ENCODE measurements around the gene PPFIBP2. TPM values are rescaled to one million over a fixed set of nuclear protein-coding genes. Genes with fewer than 3 reads are reported as not detected.
A peak's percentile ranks its signal among the peaks of the same experiment; 100 is the strongest.

PPFIBP2 gene
- total RNA-seq, 1 donor from 2014 or later = 10.1 TPM

DNA sequence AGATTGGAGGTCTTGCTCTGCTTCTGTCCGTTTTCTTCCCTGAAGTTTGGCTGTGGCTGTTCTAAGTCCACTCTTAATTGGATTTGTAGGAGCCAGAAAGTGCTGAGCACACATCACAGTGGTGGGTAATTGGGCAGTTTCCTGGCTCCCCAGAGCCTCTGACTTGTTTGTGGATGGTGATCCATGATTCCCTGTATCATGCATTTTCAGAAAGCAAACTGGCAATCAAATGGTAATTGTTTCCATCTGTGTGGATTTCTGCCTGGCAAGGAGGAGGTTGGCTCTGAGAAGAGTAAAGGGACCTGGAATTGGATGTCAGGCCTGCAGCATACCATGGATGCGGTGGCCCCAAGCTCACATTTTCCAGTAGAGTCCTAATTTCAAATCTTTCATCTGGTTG is 49.5 kb downstream of the PPFIBP2 start:
- Mint-ChIP-seq H3K4me1 (peaks cover 5% of the 10 kb centered on the region), H3K27me3 (ENCODE audit: low read depth) (no peaks in the 10 kb centered on the region), H3K27ac (ENCODE audit: unreplicated experiment) (no peak overlapping the region), H3K9me3 (no peaks in the 10 kb centered on the region), H3K36me3 (ENCODE audit: low read depth) (no peaks in the 10 kb centered on the region), H3K4me3 (no peak overlapping the region)
- no peak for DNase-seq (ENCODE audit: low read depth, low spot score)
- TF ChIP-seq, protein P1, sequence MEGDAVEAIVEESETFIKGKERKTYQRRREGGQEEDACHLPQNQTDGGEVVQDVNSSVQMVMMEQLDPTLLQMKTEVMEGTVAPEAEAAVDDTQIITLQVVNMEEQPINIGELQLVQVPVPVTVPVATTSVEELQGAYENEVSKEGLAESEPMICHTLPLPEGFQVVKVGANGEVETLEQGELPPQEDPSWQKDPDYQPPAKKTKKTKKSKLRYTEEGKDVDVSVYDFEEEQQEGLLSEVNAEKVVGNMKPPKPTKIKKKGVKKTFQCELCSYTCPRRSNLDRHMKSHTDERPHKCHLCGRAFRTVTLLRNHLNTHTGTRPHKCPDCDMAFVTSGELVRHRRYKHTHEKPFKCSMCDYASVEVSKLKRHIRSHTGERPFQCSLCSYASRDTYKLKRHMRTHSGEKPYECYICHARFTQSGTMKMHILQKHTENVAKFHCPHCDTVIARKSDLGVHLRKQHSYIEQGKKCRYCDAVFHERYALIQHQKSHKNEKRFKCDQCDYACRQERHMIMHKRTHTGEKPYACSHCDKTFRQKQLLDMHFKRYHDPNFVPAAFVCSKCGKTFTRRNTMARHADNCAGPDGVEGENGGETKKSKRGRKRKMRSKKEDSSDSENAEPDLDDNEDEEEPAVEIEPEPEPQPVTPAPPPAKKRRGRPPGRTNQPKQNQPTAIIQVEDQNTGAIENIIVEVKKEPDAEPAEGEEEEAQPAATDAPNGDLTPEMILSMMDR (conservative IDR thresholded peaks at IDR 0.05) = no peak

DNA sequence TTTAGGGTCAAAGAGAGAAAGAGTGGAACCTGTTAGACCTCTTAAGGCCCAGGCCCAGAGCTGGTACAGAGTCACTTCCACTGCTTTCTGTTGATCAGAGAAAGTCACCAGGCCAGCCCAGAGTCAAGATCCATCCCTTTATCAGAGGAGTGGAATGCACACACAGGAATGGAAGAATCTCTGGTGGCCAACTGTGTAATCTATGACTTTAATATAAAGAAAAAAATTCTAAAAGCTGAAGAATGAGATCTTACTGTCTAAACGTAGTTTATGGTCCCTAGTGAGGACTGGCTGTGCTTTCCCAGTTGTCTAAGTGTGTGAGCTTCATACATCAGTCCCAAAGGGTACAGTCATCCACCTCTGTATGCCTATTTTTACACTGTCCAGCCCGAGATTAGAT is 51.0 kb downstream of the PPFIBP2 start:
- DNase-seq (ENCODE audit: low read depth, low spot score) = no peak
- no peaks in the 10 kb centered on the region for H3K9me3 Mint-ChIP-seq
- no peaks in the 10 kb centered on the region for H3K36me3 Mint-ChIP-seq (ENCODE audit: low read depth)
- TF ChIP-seq, protein P1 (conservative IDR thresholded peaks at IDR 0.05) = no peak
- H3K4me3 Mint-ChIP-seq = no peak overlapping the region
- H3K27me3 Mint-ChIP-seq (ENCODE audit: low read depth) = no peaks in the 10 kb centered on the region
- H3K4me1 Mint-ChIP-seq = peaks cover 5% of the 10 kb centered on the region
- H3K27ac Mint-ChIP-seq (ENCODE audit: unreplicated experiment) = peak overlapping the region; percentile 64

- Mint-ChIP-seq H3K27me3 (ENCODE audit: low read depth) (no peaks in the 10 kb centered on the region), H3K4me3 (no peak overlapping the region), H3K27ac (ENCODE audit: unreplicated experiment) (no peak overlapping the region), H3K36me3 (ENCODE audit: low read depth) (no peaks in the 10 kb centered on the region), H3K4me1 (peaks cover 17% of the 10 kb centered on the region), H3K9me3 (no peaks in the 10 kb centered on the region)
- no peak for DNase-seq (ENCODE audit: low read depth, low spot score)
- TF ChIP-seq, protein P1 (conservative IDR thresholded peaks at IDR 0.05) = no peak
Measured at GRCh38 chr11:7567311-7567710, 53.5 kb downstream of the PPFIBP2 start.

DNA sequence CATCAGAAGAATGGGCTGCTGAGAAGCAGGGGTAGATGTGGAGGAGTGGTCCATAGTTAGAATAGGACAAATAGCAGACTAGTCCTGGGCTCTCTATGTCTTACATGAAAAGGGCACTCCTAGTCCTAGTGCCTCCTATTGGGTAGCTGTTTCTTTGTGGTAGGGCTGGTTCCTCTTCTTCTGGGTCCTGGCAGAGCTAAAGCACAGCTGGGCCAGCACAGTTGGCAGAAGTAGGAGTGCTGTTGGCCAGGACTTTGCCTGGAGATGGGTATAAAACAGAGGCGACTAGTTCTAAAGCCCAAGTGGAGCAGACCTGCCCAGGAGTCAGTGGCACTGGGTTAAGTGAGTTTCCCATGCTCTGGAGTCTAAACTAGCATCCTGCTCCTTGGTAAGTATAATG is 55.2 kb downstream of the PPFIBP2 start:
- no peak for DNase-seq (ENCODE audit: low read depth, low spot score)
- no peak overlapping the region for H3K4me3 Mint-ChIP-seq
- no peaks in the 10 kb centered on the region for H3K27me3 Mint-ChIP-seq (ENCODE audit: low read depth)
- TF ChIP-seq, protein P1 (conservative IDR thresholded peaks at IDR 0.05) = no peak
- no peak overlapping the region for H3K27ac Mint-ChIP-seq (ENCODE audit: unreplicated experiment)
- H3K9me3 Mint-ChIP-seq = no peaks in the 10 kb centered on the region
- H3K4me1 Mint-ChIP-seq = peaks cover 27% of the 10 kb centered on the region
- no peaks in the 10 kb centered on the region for H3K36me3 Mint-ChIP-seq (ENCODE audit: low read depth)

GRCh38 chr11:7570241-7570640 is 56.4 kb downstream of the PPFIBP2 start:
- Mint-ChIP-seq H3K36me3 (ENCODE audit: low read depth) (no peaks in the 10 kb centered on the region), H3K4me1 (peaks cover 35% of the 10 kb centered on the region), H3K27me3 (ENCODE audit: low read depth) (no peaks in the 10 kb centered on the region), H3K4me3 (no peak overlapping the region), H3K9me3 (no peaks in the 10 kb centered on the region), H3K27ac (ENCODE audit: unreplicated experiment) (no peak overlapping the region)
- TF ChIP-seq, protein P1 (conservative IDR thresholded peaks at IDR 0.05) = no peak
- no peak for DNase-seq (ENCODE audit: low read depth, low spot score)
